Measurements from ENCODE around the gene RHOJ. TPM values are rescaled to one million over a fixed set of nuclear protein-coding genes. Genes with fewer than 3 reads are reported as not detected.

RHOJ gene
- total RNA-seq, 1 donor from 2014 or later = 12.9 TPM

- DNase-seq (ENCODE audit: low spot score in 2 of 2) = no peak
- intact Hi-C loops (cut with DNase I) = no loop called here
- Histone ChIP-seq H3K27me3 (no peaks in the 10 kb centered on the region), H3K4me3 (no peak overlapping the region), H3K4me1 (no peaks in the 10 kb centered on the region), H3K36me3 (no peaks in the 10 kb centered on the region), H3K27ac (no peak overlapping the region), H3K9me3 (no peaks in the 10 kb centered on the region)
- no peak for TF ChIP-seq CTCF (IDR thresholded peaks at IDR 0.05)
These were observed 118.8 kb downstream of the RHOJ start for GRCh38 chr14:63322897-63323573.

- H3K27me3 ChIP-seq = no peaks in the 10 kb centered on the region
- H3K36me3 ChIP-seq = no peaks in the 10 kb centered on the region
- H3K4me3 ChIP-seq = no peak overlapping the region
- H3K27ac ChIP-seq = no peak overlapping the region
- H3K4me1 ChIP-seq = no peaks in the 10 kb centered on the region
- DNase-seq (ENCODE audit: low spot score in 2 of 2) = no peak
- TF ChIP-seq CTCF (IDR thresholded peaks at IDR 0.05) = no peak
- no peaks in the 10 kb centered on the region for H3K9me3 ChIP-seq
- intact Hi-C loops (cut with DNase I) = no loop called here
These were observed 122.6 kb downstream of the RHOJ start for GRCh38 chr14:63326840-63327239.

GRCh38 chr14:63328787-63329737 is 124.8 kb downstream of the RHOJ start:
- Histone ChIP-seq H3K27ac (no peak overlapping the region), H3K4me1 (no peaks in the 10 kb centered on the region), H3K4me3 (no peak overlapping the region), H3K36me3 (no peaks in the 10 kb centered on the region), H3K9me3 (no peaks in the 10 kb centered on the region), H3K27me3 (no peaks in the 10 kb centered on the region)
- DNase-seq (ENCODE audit: low spot score in 2 of 2) = no peak
- intact Hi-C loops (cut with DNase I) = no loop called here
- TF ChIP-seq CTCF (IDR thresholded peaks at IDR 0.05) = no peak

GRCh38 chr14:63342371-63342770 is 138.1 kb downstream of the RHOJ start:
- Histone ChIP-seq H3K4me3 (no peak overlapping the region), H3K27me3 (no peaks in the 10 kb centered on the region), H3K4me1 (no peaks in the 10 kb centered on the region), H3K27ac (no peak overlapping the region), H3K9me3 (no peaks in the 10 kb centered on the region), H3K36me3 (no peaks in the 10 kb centered on the region)
- no peak for TF ChIP-seq CTCF (IDR thresholded peaks at IDR 0.05)
- intact Hi-C loops (cut with DNase I) = no loop called here
- no peak for DNase-seq (ENCODE audit: low spot score in 2 of 2)

Other genes with a start within 250 kb of the RHOJ start
- gene KCNH5, start 159.0 kb upstream of the RHOJ start, total RNA-seq = not detected
- not detected for gene GPHB5, start 114.5 kb downstream of the RHOJ start, total RNA-seq

Data from ascending aorta (tissue), 2 donors.